ENCODE data around the gene MTMR12. TPM values are rescaled to one million over a fixed set of nuclear protein-coding genes. Genes with fewer than 3 reads are reported as not detected.

Gene MTMR12
- total and polyA plus RNA-seq, 5 donors from 2014 or later = 12.9 to 27.7 (median 20.5) TPM

GRCh38 chr5:32331217-32331934 lies 18.6 kb upstream of the MTMR12 start:
- Mint-ChIP-seq H3K4me3 (no peak overlapping the region), H3K36me3 (no peaks in the 10 kb centered on the region), H3K27me3 (peaks cover 6% of the 10 kb centered on the region), H3K4me1 (no peaks in the 10 kb centered on the region), H3K27ac (no peak overlapping the region), H3K9me3 (peaks cover 0 to 2% (median 0%) of the 10 kb centered on the region in 7 donors)
- no peak overlapping the region for H3K4me3 ChIP-seq (ENCODE audit: low read depth, low read length)
- no peaks in the 10 kb centered on the region for H3K36me3 ChIP-seq (ENCODE audit: control insufficient read depth, insufficient read depth, low read length)
- H3K27ac ChIP-seq (ENCODE audit: insufficient read depth, low read length, poor library complexity, severe bottlenecking) = no peak overlapping the region
- no peak for DNase-seq
- no peaks in the 10 kb centered on the region for H3K4me1 ChIP-seq (ENCODE audit: control insufficient read depth, insufficient read depth, low read length, poor library complexity, severe bottlenecking)
- no peak for ATAC-seq (ENCODE audit: low read depth in 2 of 2)
- H3K9me3 ChIP-seq (ENCODE audit: control insufficient read depth in 2 of 2, low read length in 2 of 2) = no peaks in the 10 kb centered on the region
- no peaks in the 10 kb centered on the region for H3K27me3 ChIP-seq (ENCODE audit: control insufficient read depth, insufficient read depth, low read length)

GRCh38 chr5:32330126-32330971 lies 17.6 kb upstream of the MTMR12 start:
- no peaks in the 10 kb centered on the region for H3K27me3 ChIP-seq (ENCODE audit: control insufficient read depth, insufficient read depth, low read length)
- H3K4me3 ChIP-seq (ENCODE audit: low read depth, low read length) = no peak overlapping the region
- Mint-ChIP-seq H3K27me3 (peaks cover 6% of the 10 kb centered on the region), H3K36me3 (no peaks in the 10 kb centered on the region), H3K27ac (no peak overlapping the region), H3K4me3 (no peak overlapping the region), H3K9me3 (peaks cover 0 to 2% (median 0%) of the 10 kb centered on the region in 7 donors), H3K4me1 (peaks cover 0 to 3% (median 0%) of the 10 kb centered on the region in 4 donors)
- no peaks in the 10 kb centered on the region for H3K4me1 ChIP-seq (ENCODE audit: control insufficient read depth, insufficient read depth, low read length, poor library complexity, severe bottlenecking)
- no peaks in the 10 kb centered on the region for H3K36me3 ChIP-seq (ENCODE audit: control insufficient read depth, insufficient read depth, low read length)
- DNase-seq (no peak), ATAC-seq (ENCODE audit: low read depth in 2 of 2) (no peak)
- no peaks in the 10 kb centered on the region for H3K9me3 ChIP-seq (ENCODE audit: control insufficient read depth in 2 of 2, low read length in 2 of 2)
- H3K27ac ChIP-seq (ENCODE audit: insufficient read depth, low read length, poor library complexity, severe bottlenecking) = no peak overlapping the region

GRCh38 chr5:32329395-32329834 lies 16.7 kb upstream of the MTMR12 start:
- peak; percentile 69 to 71 for ATAC-seq (ENCODE audit: low read depth in 2 of 2)
- no peak overlapping the region for H3K27ac Mint-ChIP-seq

GRCh38 chr5:32326216-32326772 lies 13.6 kb upstream of the MTMR12 start:
- Mint-ChIP-seq H3K4me1 (peaks cover 0 to 3% (median 0%) of the 10 kb centered on the region in 4 donors), H3K27ac (no peak overlapping the region), H3K36me3 (peaks cover 4% of the 10 kb centered on the region), H3K4me3 (no peak overlapping the region), H3K9me3 (peaks cover 0 to 6% (median 3%) of the 10 kb centered on the region in 7 donors), H3K27me3 (peaks cover 6% of the 10 kb centered on the region)
- Histone ChIP-seq H3K27ac (ENCODE audit: insufficient read depth, low read length, poor library complexity, severe bottlenecking) (no peak overlapping the region), H3K4me1 (ENCODE audit: control insufficient read depth, insufficient read depth, low read length, poor library complexity, severe bottlenecking) (no peaks in the 10 kb centered on the region), H3K9me3 (ENCODE audit: control insufficient read depth in 2 of 2, low read length in 2 of 2) (peaks cover 6 to 8% of the 10 kb centered on the region in 2 experiments), H3K4me3 (ENCODE audit: low read depth, low read length) (no peak overlapping the region), H3K36me3 (ENCODE audit: control insufficient read depth, insufficient read depth, low read length) (no peaks in the 10 kb centered on the region), H3K27me3 (ENCODE audit: control insufficient read depth, insufficient read depth, low read length) (no peaks in the 10 kb centered on the region)
- no peak for ATAC-seq (ENCODE audit: low read depth in 2 of 2)
- no peak for DNase-seq

More at GRCh38 chr5:32329395-32329834, 16.7 kb upstream of the MTMR12 start:
- H3K9me3 Mint-ChIP-seq = peaks cover 0 to 2% (median 0%) of the 10 kb centered on the region in 7 donors
- H3K27me3 Mint-ChIP-seq = peaks cover 6% of the 10 kb centered on the region
- no peak overlapping the region for H3K4me3 ChIP-seq (ENCODE audit: low read depth, low read length)
- H3K36me3 Mint-ChIP-seq = no peaks in the 10 kb centered on the region
- no peaks in the 10 kb centered on the region for H3K36me3 ChIP-seq (ENCODE audit: control insufficient read depth, insufficient read depth, low read length)
- H3K4me1 ChIP-seq (ENCODE audit: control insufficient read depth, insufficient read depth, low read length, poor library complexity, severe bottlenecking) = no peaks in the 10 kb centered on the region
- H3K27me3 ChIP-seq (ENCODE audit: control insufficient read depth, insufficient read depth, low read length) = no peaks in the 10 kb centered on the region
- peaks cover 0 to 3% (median 0%) of the 10 kb centered on the region in 4 donors for H3K4me1 Mint-ChIP-seq
- H3K27ac ChIP-seq (ENCODE audit: insufficient read depth, low read length, poor library complexity, severe bottlenecking) = no peak overlapping the region
- H3K4me3 Mint-ChIP-seq = no peak overlapping the region
- peak; percentile 26 to 65 (median 49) for DNase-seq
- H3K9me3 ChIP-seq (ENCODE audit: control insufficient read depth in 2 of 2, low read length in 2 of 2) = no peaks in the 10 kb centered on the region

- Histone ChIP-seq H3K36me3 (ENCODE audit: control insufficient read depth, insufficient read depth, low read length) (no peaks in the 10 kb centered on the region), H3K27me3 (ENCODE audit: control insufficient read depth, insufficient read depth, low read length) (no peaks in the 10 kb centered on the region), H3K4me1 (ENCODE audit: control insufficient read depth, insufficient read depth, low read length, poor library complexity, severe bottlenecking) (no peaks in the 10 kb centered on the region), H3K9me3 (ENCODE audit: control insufficient read depth in 2 of 2, low read length in 2 of 2) (peaks cover 6 to 8% of the 10 kb centered on the region in 2 experiments), H3K4me3 (ENCODE audit: low read depth, low read length) (no peak overlapping the region), H3K27ac (ENCODE audit: insufficient read depth, low read length, poor library complexity, severe bottlenecking) (no peak overlapping the region)
- no peak overlapping the region for H3K27ac Mint-ChIP-seq
- H3K27me3 Mint-ChIP-seq = peaks cover 2% of the 10 kb centered on the region
- H3K4me3 Mint-ChIP-seq = no peak overlapping the region
- peaks cover 0 to 3% (median 0%) of the 10 kb centered on the region in 4 donors for H3K4me1 Mint-ChIP-seq
- no peak for DNase-seq
- peaks cover 4% of the 10 kb centered on the region for H3K36me3 Mint-ChIP-seq
- H3K9me3 Mint-ChIP-seq = peaks cover 0 to 6% (median 2%) of the 10 kb centered on the region in 7 donors
- no peak for ATAC-seq (ENCODE audit: low read depth in 2 of 2)
Measured at GRCh38 chr5:32325616-32326015, 12.9 kb upstream of the MTMR12 start.

GRCh38 chr5:32325062-32325461 lies 12.3 kb upstream of the MTMR12 start:
- DNase-seq = no peak
- Histone ChIP-seq H3K9me3 (ENCODE audit: control insufficient read depth in 2 of 2, low read length in 2 of 2) (peaks cover 6 to 8% of the 10 kb centered on the region in 2 experiments), H3K27me3 (ENCODE audit: control insufficient read depth, insufficient read depth, low read length) (no peaks in the 10 kb centered on the region), H3K36me3 (ENCODE audit: control insufficient read depth, insufficient read depth, low read length) (no peaks in the 10 kb centered on the region), H3K4me3 (ENCODE audit: low read depth, low read length) (no peak overlapping the region), H3K4me1 (ENCODE audit: control insufficient read depth, insufficient read depth, low read length, poor library complexity, severe bottlenecking) (no peaks in the 10 kb centered on the region), H3K27ac (ENCODE audit: insufficient read depth, low read length, poor library complexity, severe bottlenecking) (no peak overlapping the region)
- Mint-ChIP-seq H3K36me3 (peaks cover 4% of the 10 kb centered on the region), H3K27ac (no peak overlapping the region), H3K4me1 (peaks cover 0 to 3% (median 0%) of the 10 kb centered on the region in 4 donors), H3K4me3 (no peak overlapping the region), H3K9me3 (peaks cover 0 to 6% (median 2%) of the 10 kb centered on the region in 7 donors), H3K27me3 (no peaks in the 10 kb centered on the region)
- no peak for ATAC-seq (ENCODE audit: low read depth in 2 of 2)

GRCh38 chr5:32323741-32324140 lies 11.0 kb upstream of the MTMR12 start:
- Histone ChIP-seq H3K36me3 (ENCODE audit: control insufficient read depth, insufficient read depth, low read length) (no peaks in the 10 kb centered on the region), H3K4me1 (ENCODE audit: control insufficient read depth, insufficient read depth, low read length, poor library complexity, severe bottlenecking) (no peaks in the 10 kb centered on the region), H3K27ac (ENCODE audit: insufficient read depth, low read length, poor library complexity, severe bottlenecking) (no peak overlapping the region), H3K4me3 (ENCODE audit: low read depth, low read length) (no peak overlapping the region), H3K27me3 (ENCODE audit: control insufficient read depth, insufficient read depth, low read length) (no peaks in the 10 kb centered on the region), H3K9me3 (ENCODE audit: control insufficient read depth in 2 of 2, low read length in 2 of 2) (peaks cover 6 to 8% of the 10 kb centered on the region in 2 experiments)
- Mint-ChIP-seq H3K27ac (no peak overlapping the region), H3K4me3 (no peak overlapping the region), H3K4me1 (peaks cover 0 to 3% (median 0%) of the 10 kb centered on the region in 4 donors), H3K27me3 (no peaks in the 10 kb centered on the region), H3K9me3 (peaks cover 0 to 6% (median 2%) of the 10 kb centered on the region in 7 donors), H3K36me3 (peaks cover 4% of the 10 kb centered on the region)
- no peak for ATAC-seq (ENCODE audit: low read depth in 2 of 2)
- no peak for DNase-seq
